Large intestine (tissue), 1 donor: Measurements from ENCODE around the gene IL13RA2. TPM values are rescaled to one million over a fixed set of nuclear protein-coding genes. Genes with fewer than 3 reads are reported as not detected.

ENCODE experiments used
- polyA plus RNA-seq: library from polyadenylated mRNA; unstranded; fragments of 120-200 nt; gene quantifications from one replicate; pipeline ENCODE4 v1.2.1, GENCODE V29; 2013

Gene IL13RA2
- polyA plus RNA-seq, 1 donor = 0.27 TPM

Other genes starting within 250 kb of the IL13RA2 start
- not detected for gene RBMXL3, start 171.8 kb upstream of the IL13RA2 start, polyA plus RNA-seq
- gene LRCH2, start 216.5 kb upstream of the IL13RA2 start, polyA plus RNA-seq = 3.9 TPM